MCF 10A (cell line): ENCODE data around the gene RER1. TPM values are rescaled to one million over a fixed set of nuclear protein-coding genes. Genes with fewer than 3 reads are reported as not detected.

Experiments used
- BruUV-seq: library from RNA; stranded (reverse); fragments of 400-500 nt; replicated peaks from 2 replicates; lab custom pipeline; 2021; lab: Mats Ljungman, UMichigan
- CTCF ChIA-PET: fragments of 300-600 bp; sonication (Branson Sonifier 250); formaldehyde crosslinking; extraction: SDS; loops from one replicate; lab custom pipeline; 2021; ENCODE audit warnings: antibody characterized with exemption, inconsistent platforms; lab: Yijun Ruan, JAX
- POLR2A ChIA-PET: fragments of 300-600, 350-650 bp; sonication (Branson Sonifier 250); formaldehyde crosslinking; extraction: SDS; loops from one replicate; lab custom pipeline; 2020; ENCODE audit warnings: antibody characterized with exemption, inconsistent platforms; lab: Yijun Ruan, JAX
- DNase-seq: peaks from one replicate; pipeline ENCODE4 v3.0.0-alpha.2; 2018; ENCODE audit not compliant: unreplicated experiment
- H3K27ac Mint-ChIP-seq: one replicate; pipeline ENCODE4 v1.8.0; 2022; ENCODE audit warnings: mild to moderate bottlenecking, low read depth, mixed read lengths; ENCODE audit not compliant: unreplicated experiment
- H3K27me3 Mint-ChIP-seq: one replicate; pipeline ENCODE4 v1.8.0; 2022; ENCODE audit warnings: mixed read lengths; ENCODE audit not compliant: insufficient read depth, unreplicated experiment
- H3K36me3 Mint-ChIP-seq: one replicate; pipeline ENCODE4 v1.8.0; 2022; ENCODE audit warnings: mild to moderate bottlenecking, moderate library complexity, mixed read lengths; ENCODE audit not compliant: insufficient read depth, unreplicated experiment
- H3K4me1 Mint-ChIP-seq: one replicate; pipeline ENCODE4 v1.8.0; 2022; ENCODE audit warnings: mixed read lengths; ENCODE audit not compliant: insufficient read depth, unreplicated experiment
- H3K4me3 Mint-ChIP-seq: one replicate; pipeline ENCODE4 v1.8.0; 2022; ENCODE audit warnings: mild to moderate bottlenecking, moderate library complexity, mixed read lengths; ENCODE audit not compliant: unreplicated experiment
- H3K9me3 Mint-ChIP-seq: one replicate; pipeline ENCODE4 v1.8.0; 2022; ENCODE audit warnings: mixed read lengths; ENCODE audit not compliant: unreplicated experiment
- intact Hi-C: fragments of 100-400 bp; cut with micrococcal nuclease; formaldehyde crosslinking; loops from 2 replicates; pipeline ENCODE4 v1.14.1; 2022
- total RNA-seq: library from RNA; stranded (reverse); gene quantifications from 2 replicates; pipeline ENCODE4 v1.2.3, GENCODE V29; 2022
- TF ChIP-seq, protein P1 (sequence below): fragments of 200-600 bp; IDR thresholded peaks from one replicate; pipeline ENCODE4 v1.8.0; 2022; ENCODE audit warnings: antibody characterized with exemption, mild to moderate bottlenecking; ENCODE audit not compliant: unreplicated experiment

Gene RER1
- total RNA-seq, 1 experiment from 2014 or later: 172 TPM

DNA sequence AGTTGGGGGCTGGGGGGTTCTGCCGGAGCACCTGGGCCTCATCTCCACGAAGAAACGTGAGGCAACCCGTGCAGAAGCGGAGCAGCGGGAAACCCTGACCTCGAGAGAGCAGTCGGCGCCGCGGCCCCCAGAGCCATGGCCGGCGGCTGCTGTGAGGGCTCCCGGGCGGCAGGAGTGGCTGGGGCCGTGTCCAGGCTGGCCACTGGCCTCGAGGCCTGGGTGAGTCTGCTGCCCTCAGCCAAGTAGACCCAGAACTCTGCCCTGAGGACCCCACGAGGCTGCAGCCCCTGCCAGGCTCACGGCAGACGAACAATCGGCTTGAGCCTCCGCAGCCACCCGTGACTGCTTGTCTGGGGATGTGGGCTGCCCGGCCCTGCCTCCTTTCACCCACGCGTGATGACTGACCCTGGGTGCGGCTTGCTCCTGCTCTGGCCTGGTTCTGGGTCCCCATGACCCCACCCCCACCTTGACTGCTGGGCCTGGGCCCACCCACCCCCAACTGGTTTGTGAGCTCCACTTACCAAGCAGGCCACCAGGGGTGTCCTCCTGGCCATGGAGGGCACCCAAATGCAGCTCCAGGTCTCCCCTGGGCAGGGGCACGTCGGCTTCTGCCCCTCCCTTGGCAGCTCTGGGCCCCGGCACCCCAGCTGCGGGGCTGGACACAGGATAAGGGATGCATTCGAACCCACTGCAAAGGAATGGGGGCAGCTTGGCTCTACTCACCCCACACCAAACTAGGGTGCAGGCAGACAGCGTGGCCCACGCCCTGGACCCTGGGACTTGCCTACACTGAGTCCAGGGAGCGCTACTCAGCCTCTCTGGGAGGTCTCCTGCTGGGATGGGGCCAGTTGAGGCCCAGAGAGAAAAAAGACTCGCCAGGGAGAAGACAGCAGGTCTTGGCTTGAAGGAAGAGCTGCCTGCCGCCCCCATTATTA, 34.5 kb upstream of the RER1 start:
- POLR2A ChIA-PET: no interaction called here
- intact Hi-C loops: no loop called here
- CTCF ChIA-PET: interaction anchor here (0.6 to 0.7 kb wide), 2 partner anchors 93 to 384 kb away, joined by 3 read pairs; no protein-coding TSS in a partner anchor

DNA sequence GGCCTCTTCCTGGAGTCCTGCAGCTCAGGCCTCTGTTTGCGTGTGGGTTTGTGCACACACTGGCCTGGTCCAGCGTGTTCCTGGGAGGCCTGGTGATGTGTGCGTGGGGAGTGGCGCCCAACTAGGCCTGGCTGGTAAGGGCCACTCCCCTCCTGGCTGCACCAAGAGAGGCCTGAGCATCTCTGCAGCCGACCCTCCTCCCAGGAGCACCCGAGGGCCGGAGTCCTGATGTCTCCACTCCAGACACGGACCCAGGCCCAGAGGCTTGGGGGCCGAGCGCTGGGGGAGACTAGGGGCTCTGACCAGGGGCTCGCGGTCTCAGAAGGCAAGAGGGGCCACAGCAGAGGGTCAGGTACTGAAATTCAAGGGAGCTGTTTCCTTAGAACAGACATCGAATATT, 33.6 kb upstream of the RER1 start:
- BruUV-seq: no TSS peak
- intact Hi-C loops: no loop called here
- TF ChIP-seq, protein P1, sequence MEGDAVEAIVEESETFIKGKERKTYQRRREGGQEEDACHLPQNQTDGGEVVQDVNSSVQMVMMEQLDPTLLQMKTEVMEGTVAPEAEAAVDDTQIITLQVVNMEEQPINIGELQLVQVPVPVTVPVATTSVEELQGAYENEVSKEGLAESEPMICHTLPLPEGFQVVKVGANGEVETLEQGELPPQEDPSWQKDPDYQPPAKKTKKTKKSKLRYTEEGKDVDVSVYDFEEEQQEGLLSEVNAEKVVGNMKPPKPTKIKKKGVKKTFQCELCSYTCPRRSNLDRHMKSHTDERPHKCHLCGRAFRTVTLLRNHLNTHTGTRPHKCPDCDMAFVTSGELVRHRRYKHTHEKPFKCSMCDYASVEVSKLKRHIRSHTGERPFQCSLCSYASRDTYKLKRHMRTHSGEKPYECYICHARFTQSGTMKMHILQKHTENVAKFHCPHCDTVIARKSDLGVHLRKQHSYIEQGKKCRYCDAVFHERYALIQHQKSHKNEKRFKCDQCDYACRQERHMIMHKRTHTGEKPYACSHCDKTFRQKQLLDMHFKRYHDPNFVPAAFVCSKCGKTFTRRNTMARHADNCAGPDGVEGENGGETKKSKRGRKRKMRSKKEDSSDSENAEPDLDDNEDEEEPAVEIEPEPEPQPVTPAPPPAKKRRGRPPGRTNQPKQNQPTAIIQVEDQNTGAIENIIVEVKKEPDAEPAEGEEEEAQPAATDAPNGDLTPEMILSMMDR: no peak
- no peaks in the 10 kb centered on the region for H3K27me3 Mint-ChIP-seq
- H3K36me3 Mint-ChIP-seq: no peaks in the 10 kb centered on the region
- POLR2A ChIA-PET: no interaction called here
- H3K4me1 Mint-ChIP-seq: peaks cover 6% of the 10 kb centered on the region
- no peak for DNase-seq
- H3K9me3 Mint-ChIP-seq: peaks cover 12% of the 10 kb centered on the region
- H3K4me3 Mint-ChIP-seq: no peak overlapping the region
- CTCF ChIA-PET: interaction anchor here (0.7 kb wide), 1 partner anchor 94 kb away, joined by 3 read pairs; no protein-coding TSS in a partner anchor
- H3K27ac Mint-ChIP-seq: no peak overlapping the region

More for the DNA sequence above, 34.5 kb upstream of the RER1 start:
- no TSS peak for BruUV-seq
- TF ChIP-seq, protein P1: no peak
- H3K36me3 Mint-ChIP-seq: no peaks in the 10 kb centered on the region
- peaks cover 6% of the 10 kb centered on the region for H3K4me1 Mint-ChIP-seq
- no peak overlapping the region for H3K27ac Mint-ChIP-seq
- peaks cover 3% of the 10 kb centered on the region for H3K9me3 Mint-ChIP-seq
- DNase-seq: no peak
- no peak overlapping the region for H3K4me3 Mint-ChIP-seq
- H3K27me3 Mint-ChIP-seq: no peaks in the 10 kb centered on the region

DNA sequence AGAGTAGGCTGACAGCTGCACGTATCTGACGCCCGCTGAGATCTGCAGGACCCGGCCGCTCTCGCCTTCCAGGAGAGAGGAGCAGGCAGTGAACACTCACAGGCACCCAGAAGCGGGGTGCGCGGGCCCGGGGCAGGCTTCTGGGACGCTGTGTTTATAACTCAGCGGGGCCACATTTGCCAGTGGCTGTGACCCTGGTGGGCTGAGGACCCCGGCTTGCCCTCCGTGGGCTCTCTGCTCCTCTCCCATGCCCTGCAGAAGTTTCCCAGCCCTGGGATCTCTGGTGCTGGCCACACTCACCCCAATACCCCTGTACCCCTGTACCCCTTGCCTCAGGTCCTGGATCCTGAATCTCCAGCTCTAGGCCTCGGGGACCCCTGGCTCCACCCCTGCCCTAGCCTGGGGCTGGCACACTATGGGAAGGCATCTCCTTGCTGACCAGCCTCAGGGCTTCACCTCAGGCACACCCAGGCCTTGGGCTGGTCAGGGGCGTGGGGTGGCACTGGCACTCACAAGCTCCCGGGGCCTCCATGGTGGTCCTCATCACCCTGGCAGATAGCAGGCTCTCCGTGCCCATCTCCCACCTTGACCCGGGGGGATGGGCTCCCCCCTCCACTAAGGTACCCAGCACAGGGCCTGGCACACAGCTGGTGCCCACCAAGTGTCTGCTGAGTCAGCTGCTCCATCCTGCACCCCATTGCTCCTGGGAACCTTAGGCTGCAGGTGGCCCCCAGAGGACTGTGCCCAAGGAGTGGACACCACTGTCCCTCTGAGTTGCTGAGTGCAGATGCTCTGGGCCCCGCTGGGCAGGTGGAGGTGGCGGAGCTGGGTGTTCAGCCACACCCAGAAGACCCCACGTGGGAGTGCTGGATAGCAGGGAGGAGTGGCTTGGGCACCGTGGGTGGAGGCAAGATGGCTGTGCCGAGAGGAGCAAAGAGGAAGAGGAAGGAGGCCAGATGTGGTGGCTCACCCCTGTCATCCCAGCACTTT, 32.7 kb upstream of the RER1 start:
- CTCF ChIA-PET: no interaction called here
- Mint-ChIP-seq H3K4me3 (no peak overlapping the region), H3K9me3 (peaks cover 13% of the 10 kb centered on the region)

More for the DNA sequence above, 32.7 kb upstream of the RER1 start:
- Mint-ChIP-seq H3K4me1 (peaks cover 6% of the 10 kb centered on the region), H3K27ac (no peak overlapping the region), H3K27me3 (no peaks in the 10 kb centered on the region), H3K36me3 (no peaks in the 10 kb centered on the region)
- intact Hi-C loops: no loop called here
- no TSS peak for BruUV-seq
- POLR2A ChIA-PET: no interaction called here
- TF ChIP-seq, protein P1: no peak
- DNase-seq: no peak
